Hepatocyte (in vitro differentiated cells): ENCODE data around the gene C12orf56.

ENCODE experiments used
- EZH2phosphoT487 ChIP-seq: fragments of 200-600 bp; sonication (generic); IDR thresholded peaks from one replicate; pipeline ENCODE4 v1.6.1; 2018; ENCODE audit warnings: antibody characterized with exemption, mild to moderate bottlenecking, low read depth, moderate library complexity; ENCODE audit not compliant: unreplicated experiment, severe bottlenecking
- TF ChIP-seq, protein P1 (sequence below): fragments of 200-600 bp; sonication (generic); IDR thresholded peaks from 2 replicates; pipeline ENCODE4 v1.5.1; 2016; ENCODE audit warnings: antibody characterized with exemption, mild to moderate bottlenecking; ENCODE audit not compliant: poor library complexity

DNA sequence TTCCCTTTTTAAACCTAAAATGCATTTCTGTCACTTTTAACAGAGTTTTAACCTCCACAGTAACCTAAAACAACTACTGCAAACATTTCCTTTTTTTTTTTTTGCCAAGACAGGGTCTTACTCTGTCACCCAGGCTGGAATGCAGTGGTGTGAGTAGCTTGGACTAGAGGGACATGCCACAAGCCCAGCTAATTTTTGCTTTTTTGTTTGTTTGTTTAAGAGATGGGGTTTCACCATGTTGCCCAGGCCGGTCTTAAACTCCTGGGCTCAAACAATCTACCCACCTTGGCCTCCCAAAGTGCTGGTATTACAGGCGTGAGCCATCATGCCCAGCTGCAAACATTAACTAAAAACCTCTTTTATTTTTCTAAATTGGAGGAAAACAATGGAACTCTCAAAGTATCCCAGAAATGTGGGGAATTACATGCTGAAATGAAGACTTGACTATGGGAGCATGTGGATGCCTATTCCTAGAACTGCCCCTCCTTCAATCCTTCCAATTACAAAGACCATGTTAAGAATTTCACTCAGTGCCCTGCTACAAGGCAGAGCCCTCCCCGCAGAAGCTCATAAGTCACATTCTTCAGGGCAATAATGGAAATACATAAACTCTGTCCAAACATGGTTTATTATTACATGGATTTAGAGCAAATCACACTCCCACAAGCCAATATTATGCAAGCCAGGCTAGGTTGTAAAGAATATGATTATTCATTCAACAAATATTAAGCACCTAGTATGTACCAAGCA lies 66.9 kb downstream of the C12orf56 start:
- TF ChIP-seq, protein P1, sequence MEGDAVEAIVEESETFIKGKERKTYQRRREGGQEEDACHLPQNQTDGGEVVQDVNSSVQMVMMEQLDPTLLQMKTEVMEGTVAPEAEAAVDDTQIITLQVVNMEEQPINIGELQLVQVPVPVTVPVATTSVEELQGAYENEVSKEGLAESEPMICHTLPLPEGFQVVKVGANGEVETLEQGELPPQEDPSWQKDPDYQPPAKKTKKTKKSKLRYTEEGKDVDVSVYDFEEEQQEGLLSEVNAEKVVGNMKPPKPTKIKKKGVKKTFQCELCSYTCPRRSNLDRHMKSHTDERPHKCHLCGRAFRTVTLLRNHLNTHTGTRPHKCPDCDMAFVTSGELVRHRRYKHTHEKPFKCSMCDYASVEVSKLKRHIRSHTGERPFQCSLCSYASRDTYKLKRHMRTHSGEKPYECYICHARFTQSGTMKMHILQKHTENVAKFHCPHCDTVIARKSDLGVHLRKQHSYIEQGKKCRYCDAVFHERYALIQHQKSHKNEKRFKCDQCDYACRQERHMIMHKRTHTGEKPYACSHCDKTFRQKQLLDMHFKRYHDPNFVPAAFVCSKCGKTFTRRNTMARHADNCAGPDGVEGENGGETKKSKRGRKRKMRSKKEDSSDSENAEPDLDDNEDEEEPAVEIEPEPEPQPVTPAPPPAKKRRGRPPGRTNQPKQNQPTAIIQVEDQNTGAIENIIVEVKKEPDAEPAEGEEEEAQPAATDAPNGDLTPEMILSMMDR, result no peak
- TF ChIP-seq EZH2phosphoT487, result no peak
